Measurements from ENCODE around the gene NUAK2. TPM values are rescaled to one million over a fixed set of nuclear protein-coding genes. Genes with fewer than 3 reads are reported as not detected.
"Not testable (repeated sequence)": the region's sequence is repeated elsewhere in the genome, so short reads cannot be mapped to it uniquely, and the experiment has no call there.

NUAK2 gene
- total RNA-seq, 2 experiments from 2014 or later: 5.3 to 9.1 TPM

GRCh38 chr1:205284420-205285144 lies 37.0 kb downstream of the NUAK2 start:
- no peaks in the 10 kb centered on the region for H3K36me3 ChIP-seq (ENCODE audit: insufficient read depth, low read length)
- POLR2A ChIA-PET: interaction anchor here (1.0 to 8.2 kb wide), 5 partner anchors 9 to 56 kb away, joined by 3 to 162 read pairs (median 45); partner anchors contain the start of genes NUAK2 and TMCC2
- intact Hi-C loops (cut with micrococcal nuclease; ENCODE audit: unreplicated experiment): loop anchor here (1.0 to 10.0 kb wide), 4 partner anchors 16 to 773 kb away; partner anchors contain the start of gene MDM4
- peak overlapping the region; percentile 44 for H3K4me3 ChIP-seq (ENCODE audit: low read depth, low read length, poor library complexity, severe bottlenecking)
- H2AFZ ChIP-seq (ENCODE audit: low read length): peak overlapping the region; percentile 22; the same call in 1 of the 2 replicates
- peaks cover 88% of the 10 kb centered on the region for H3K4me1 ChIP-seq (ENCODE audit: insufficient read depth, low read length, poor library complexity, severe bottlenecking)
- CTCF ChIA-PET (ENCODE audit: unreplicated experiment): interaction anchor here (0.6 to 1.9 kb wide), 9 partner anchors 10 to 157 kb away, joined by 3 to 11 read pairs (median 4); no protein-coding TSS in a partner anchor
- no peaks in the 10 kb centered on the region for H4K20me1 ChIP-seq (ENCODE audit: insufficient read depth, low read length)
- peak overlapping the region; percentile 72 for H3K4me2 ChIP-seq (ENCODE audit: low read length)
- TF ChIP-seq EZH2phosphoT487 (IDR thresholded peaks at IDR 0.05; ENCODE audit: borderline replicate concordance, low read depth, low read length) (no peak), CTCF (conservative IDR thresholded peaks at IDR 0.05; ENCODE audit: low read length) (no peak)
- H3K79me2 ChIP-seq (ENCODE audit: insufficient read depth, low read depth, low read length): no peaks in the 10 kb centered on the region
- no peaks in the 10 kb centered on the region for H3K9me3 ChIP-seq (ENCODE audit: low read length)
- peak; percentile 92 for DNase-seq (ENCODE audit: low spot score)
- H3K9me2 ChIP-seq (ENCODE audit: insufficient read depth, low read length): no peaks in the 10 kb centered on the region
- H3K27ac ChIP-seq (ENCODE audit: low read depth, low read length, poor library complexity, severe bottlenecking): peak overlapping the region; percentile 94
- BruUV-seq (replicated peaks): no TSS peak

DNA sequence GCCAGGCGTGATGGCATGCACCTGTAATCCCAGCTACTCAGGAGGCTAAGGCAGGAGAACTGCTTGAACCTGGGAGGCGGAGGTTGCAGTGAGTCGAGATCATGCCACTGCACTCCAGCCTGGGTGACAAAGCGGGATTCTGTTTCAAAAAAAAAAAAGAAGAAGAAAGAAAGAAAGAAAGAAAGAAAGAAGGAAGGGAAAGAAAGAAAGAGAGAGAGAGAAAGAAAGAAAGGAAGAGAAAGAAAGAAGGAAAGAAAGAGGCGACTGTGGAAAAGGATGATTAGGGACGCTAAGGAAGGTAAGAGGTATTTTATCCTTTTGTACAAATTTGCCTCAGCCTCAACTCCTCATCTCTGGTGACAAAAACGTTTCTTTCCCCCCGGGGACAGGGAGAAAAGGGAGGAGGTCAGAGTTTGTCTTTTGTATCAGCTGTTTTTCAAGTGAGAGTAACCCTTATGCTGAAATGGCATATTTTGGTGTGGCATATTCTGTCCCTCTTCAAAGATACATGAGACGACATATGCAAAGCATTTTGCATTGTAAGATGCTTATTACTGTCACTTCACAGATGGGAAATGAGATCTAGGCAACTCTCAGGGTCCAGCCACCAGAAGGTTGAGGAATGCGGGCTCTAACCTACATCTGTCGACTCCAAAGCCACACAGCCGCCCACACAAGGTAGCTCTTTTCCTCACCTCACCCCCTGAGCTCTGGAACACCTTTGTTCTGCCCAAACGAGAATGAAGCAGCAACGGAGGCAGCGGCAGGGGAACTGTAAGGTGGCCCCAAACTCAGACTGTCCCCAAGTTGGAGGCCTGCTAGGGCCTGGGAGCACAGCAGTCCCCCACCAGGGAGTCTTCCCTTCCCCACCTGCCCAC lies 38.0 kb downstream of the NUAK2 start:
- Histone ChIP-seq H4K20me1 (ENCODE audit: insufficient read depth, low read length) (no peaks in the 10 kb centered on the region), H3K4me1 (ENCODE audit: insufficient read depth, low read length, poor library complexity, severe bottlenecking) (peaks cover 77% of the 10 kb centered on the region), H3K9me2 (ENCODE audit: insufficient read depth, low read length) (no peaks in the 10 kb centered on the region), H2AFZ (ENCODE audit: low read length) (peak overlapping the region; percentile 68; the same call in 1 of the 2 replicates), H3K27ac (ENCODE audit: low read depth, low read length, poor library complexity, severe bottlenecking) (peak overlapping the region; percentile 94), H3K4me3 (ENCODE audit: low read depth, low read length, poor library complexity, severe bottlenecking) (peak overlapping the region; percentile 36), H3K4me2 (ENCODE audit: low read length) (peak overlapping the region; percentile 72), H3K36me3 (ENCODE audit: insufficient read depth, low read length) (no peaks in the 10 kb centered on the region), H3K9me3 (ENCODE audit: low read length) (no peaks in the 10 kb centered on the region), H3K79me2 (ENCODE audit: insufficient read depth, low read depth, low read length) (no peaks in the 10 kb centered on the region)
- TF ChIP-seq EZH2phosphoT487 (IDR thresholded peaks at IDR 0.05; ENCODE audit: borderline replicate concordance, low read depth, low read length): no peak
- no peak for TF ChIP-seq CTCF (conservative IDR thresholded peaks at IDR 0.05; ENCODE audit: low read length)
- ChIA-PET POLR2A (interaction anchor here (0.7 to 8.2 kb wide), 5 partner anchors 8 to 132 kb away, joined by 4 to 162 read pairs (median 45); partner anchors contain the start of genes NUAK2 and TMCC2), CTCF (ENCODE audit: unreplicated experiment) (interaction anchor here (0.6 to 2.0 kb wide), 5 partner anchors 9 to 276 kb away, joined by 3 to 11 read pairs (median 10); no protein-coding TSS in a partner anchor)
- no TSS peak for BruUV-seq (replicated peaks)
- intact Hi-C loops (cut with micrococcal nuclease; ENCODE audit: unreplicated experiment): loop anchor here (2.0 to 10.0 kb wide), 2 partner anchors 17 to 769 kb away; partner anchors contain the start of gene MDM4
- peak; percentile 40 for DNase-seq (ENCODE audit: low spot score)

- Histone ChIP-seq H3K4me2 (ENCODE audit: low read length) (peak overlapping the region; percentile 13; the same call in 1 of the 2 replicates), H3K4me1 (ENCODE audit: insufficient read depth, low read length, poor library complexity, severe bottlenecking) (peaks cover 65% of the 10 kb centered on the region)
- BruUV-seq (replicated peaks); H3K79me2 ChIP-seq (ENCODE audit: insufficient read depth, low read depth, low read length); H4K20me1 ChIP-seq (ENCODE audit: insufficient read depth, low read length); H3K36me3 ChIP-seq (ENCODE audit: insufficient read depth, low read length); DNase-seq (ENCODE audit: low spot score); H3K9me3 ChIP-seq (ENCODE audit: low read length); H2AFZ ChIP-seq (ENCODE audit: low read length); H3K4me3 ChIP-seq (ENCODE audit: low read depth, low read length, poor library complexity, severe bottlenecking); H3K9me2 ChIP-seq (ENCODE audit: insufficient read depth, low read length); H3K27ac ChIP-seq (ENCODE audit: low read depth, low read length, poor library complexity, severe bottlenecking): not testable (repeated sequence)
- ChIA-PET CTCF (ENCODE audit: unreplicated experiment) (interaction anchor here (0.9 kb wide), 1 partner anchor 44 kb away, joined by 5 read pairs; no protein-coding TSS in a partner anchor), POLR2A (interaction anchor here (1.1 kb wide), 1 partner anchor 33 kb away, joined by 4 read pairs; no protein-coding TSS in a partner anchor)
- intact Hi-C loops (cut with micrococcal nuclease; ENCODE audit: unreplicated experiment): loop anchor here (10.0 kb wide), 1 partner anchor 766 kb away; the partner anchor contains the start of gene MDM4
Observed at GRCh38 chr1:205280666-205281395, 40.7 kb downstream of the NUAK2 start.

Data from OCI-LY7 (cell line).